Neural crest cell (in vitro differentiated cells): ENCODE measurements around the gene MEF2A. TPM values are rescaled to one million over a fixed set of nuclear protein-coding genes. Genes with fewer than 3 reads are reported as not detected.
"Not testable (repeated sequence)": the region's sequence is repeated elsewhere in the genome, so short reads cannot be mapped to it uniquely, and the experiment has no call there.

Experiments
- DNase-seq: peaks from one replicate; pipeline ENCODE4 v3.0.0; 2021; ENCODE audit warnings: low read depth, mixed read lengths, low spot score
- H3K27ac Mint-ChIP-seq: one replicate; pipeline ENCODE4 v1.8.0; 2021; ENCODE audit warnings: mild to moderate bottlenecking, mixed read lengths; ENCODE audit not compliant: unreplicated experiment
- H3K27me3 Mint-ChIP-seq: 2 replicates; pipeline ENCODE4 v1.8.0; 2021; ENCODE audit warnings: low read depth, mild to moderate bottlenecking, mixed read lengths
- H3K36me3 Mint-ChIP-seq: 2 replicates; pipeline ENCODE4 v1.8.0; 2021; ENCODE audit warnings: low read depth, mild to moderate bottlenecking, mixed read lengths
- H3K4me1 Mint-ChIP-seq: 2 replicates; pipeline ENCODE4 v1.8.0; 2021; ENCODE audit warnings: mixed read lengths
- H3K4me3 Mint-ChIP-seq: one replicate; pipeline ENCODE4 v1.8.0; 2021; ENCODE audit warnings: mild to moderate bottlenecking, mixed read lengths
- H3K9me3 Mint-ChIP-seq: 2 replicates; pipeline ENCODE4 v1.8.0; 2021; ENCODE audit warnings: mixed read lengths
- total RNA-seq: library from RNA; stranded (reverse); gene quantifications from 2 replicates; pipeline ENCODE4 v1.2.1, GENCODE V29; 2021
- TF ChIP-seq, protein P1 (sequence below): fragments of 200-600 bp; sonication (generic); conservative IDR thresholded peaks from 2 replicates; pipeline ENCODE4 v1.5.0; 2021; ENCODE audit warnings: antibody characterized with exemption, mild to moderate bottlenecking

The MEF2A gene
- total RNA-seq, 1 donor from 2014 or later, result 21.5 TPM

DNA sequence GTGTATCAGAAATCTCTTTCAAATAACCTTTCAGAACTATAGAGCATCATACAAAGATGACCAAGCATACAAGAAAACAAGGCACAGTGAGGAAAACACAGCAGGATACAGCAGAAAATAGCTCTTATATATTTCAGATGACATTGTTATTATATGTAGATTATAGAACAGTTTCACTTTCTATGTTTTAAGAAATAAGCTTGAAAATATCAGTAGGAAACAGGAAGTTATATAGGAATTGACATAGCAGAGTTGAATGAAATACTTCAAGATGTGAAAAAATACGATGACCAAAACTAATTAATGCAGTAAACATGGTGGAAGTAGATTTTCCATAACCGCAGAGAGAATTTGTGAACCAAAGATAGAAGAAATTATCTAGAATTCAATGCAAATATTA, 92.2 kb downstream of the MEF2A start:
- Mint-ChIP-seq H3K4me1 (no peaks in the 10 kb centered on the region), H3K9me3 (no peaks in the 10 kb centered on the region), H3K27ac (no peak overlapping the region), H3K4me3 (no peak overlapping the region), H3K27me3 (no peaks in the 10 kb centered on the region), H3K36me3 (peaks cover 7% of the 10 kb centered on the region)
- TF ChIP-seq, protein P1, sequence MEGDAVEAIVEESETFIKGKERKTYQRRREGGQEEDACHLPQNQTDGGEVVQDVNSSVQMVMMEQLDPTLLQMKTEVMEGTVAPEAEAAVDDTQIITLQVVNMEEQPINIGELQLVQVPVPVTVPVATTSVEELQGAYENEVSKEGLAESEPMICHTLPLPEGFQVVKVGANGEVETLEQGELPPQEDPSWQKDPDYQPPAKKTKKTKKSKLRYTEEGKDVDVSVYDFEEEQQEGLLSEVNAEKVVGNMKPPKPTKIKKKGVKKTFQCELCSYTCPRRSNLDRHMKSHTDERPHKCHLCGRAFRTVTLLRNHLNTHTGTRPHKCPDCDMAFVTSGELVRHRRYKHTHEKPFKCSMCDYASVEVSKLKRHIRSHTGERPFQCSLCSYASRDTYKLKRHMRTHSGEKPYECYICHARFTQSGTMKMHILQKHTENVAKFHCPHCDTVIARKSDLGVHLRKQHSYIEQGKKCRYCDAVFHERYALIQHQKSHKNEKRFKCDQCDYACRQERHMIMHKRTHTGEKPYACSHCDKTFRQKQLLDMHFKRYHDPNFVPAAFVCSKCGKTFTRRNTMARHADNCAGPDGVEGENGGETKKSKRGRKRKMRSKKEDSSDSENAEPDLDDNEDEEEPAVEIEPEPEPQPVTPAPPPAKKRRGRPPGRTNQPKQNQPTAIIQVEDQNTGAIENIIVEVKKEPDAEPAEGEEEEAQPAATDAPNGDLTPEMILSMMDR, result no peak
- DNase-seq, result no peak

DNA sequence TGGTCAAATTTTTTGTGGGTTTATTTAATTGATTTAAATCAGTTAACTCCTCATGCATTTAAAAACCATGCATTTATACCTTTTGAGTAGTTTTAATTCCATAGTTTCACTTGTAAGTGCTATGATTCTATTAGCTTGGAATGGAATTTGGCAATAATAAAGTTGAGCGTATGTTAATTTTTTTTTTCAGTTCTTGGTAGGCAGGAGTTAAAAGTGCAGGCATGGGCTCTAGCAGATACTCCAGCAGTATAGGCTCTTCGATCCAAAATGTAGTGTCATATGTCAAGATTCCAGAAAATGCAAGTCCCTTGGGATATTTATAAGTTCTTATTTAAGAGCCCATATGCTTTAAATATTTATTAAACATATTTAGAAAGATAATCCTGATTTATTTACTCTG, 97.1 kb downstream of the MEF2A start:
- no peak overlapping the region for H3K4me3 Mint-ChIP-seq
- peaks cover 19% of the 10 kb centered on the region for H3K36me3 Mint-ChIP-seq

DNA sequence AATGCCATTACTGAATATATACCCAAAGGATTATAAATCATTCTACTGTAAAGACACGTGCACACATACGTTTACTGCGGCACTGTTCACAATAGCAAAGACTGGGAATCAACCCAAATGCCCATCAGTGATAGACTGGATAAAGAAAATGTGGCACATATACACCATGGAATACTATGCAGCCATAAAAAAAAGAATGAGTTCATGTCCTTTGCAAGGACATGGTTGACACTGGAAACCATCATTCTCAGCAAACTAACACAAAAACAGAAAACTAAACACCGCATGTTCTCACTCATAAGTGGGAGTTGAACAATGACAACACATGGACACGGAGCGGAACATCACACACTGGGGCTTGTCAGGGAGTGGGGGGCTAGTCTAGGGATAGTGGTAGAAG, 100.3 kb downstream of the MEF2A start:
- not testable (repeated sequence) for H3K27me3 Mint-ChIP-seq, H3K9me3 Mint-ChIP-seq, H3K27ac Mint-ChIP-seq, H3K4me1 Mint-ChIP-seq, H3K4me3 Mint-ChIP-seq, DNase-seq
- peaks cover 12% of the 10 kb centered on the region for H3K36me3 Mint-ChIP-seq

More for the DNA sequence above, 97.1 kb downstream of the MEF2A start:
- no peak overlapping the region for H3K27ac Mint-ChIP-seq
- H3K9me3 Mint-ChIP-seq, result peaks cover 3% of the 10 kb centered on the region
- H3K27me3 Mint-ChIP-seq, result no peaks in the 10 kb centered on the region
- DNase-seq, result no peak
- no peaks in the 10 kb centered on the region for H3K4me1 Mint-ChIP-seq
- TF ChIP-seq, protein P1, result no peak

DNA sequence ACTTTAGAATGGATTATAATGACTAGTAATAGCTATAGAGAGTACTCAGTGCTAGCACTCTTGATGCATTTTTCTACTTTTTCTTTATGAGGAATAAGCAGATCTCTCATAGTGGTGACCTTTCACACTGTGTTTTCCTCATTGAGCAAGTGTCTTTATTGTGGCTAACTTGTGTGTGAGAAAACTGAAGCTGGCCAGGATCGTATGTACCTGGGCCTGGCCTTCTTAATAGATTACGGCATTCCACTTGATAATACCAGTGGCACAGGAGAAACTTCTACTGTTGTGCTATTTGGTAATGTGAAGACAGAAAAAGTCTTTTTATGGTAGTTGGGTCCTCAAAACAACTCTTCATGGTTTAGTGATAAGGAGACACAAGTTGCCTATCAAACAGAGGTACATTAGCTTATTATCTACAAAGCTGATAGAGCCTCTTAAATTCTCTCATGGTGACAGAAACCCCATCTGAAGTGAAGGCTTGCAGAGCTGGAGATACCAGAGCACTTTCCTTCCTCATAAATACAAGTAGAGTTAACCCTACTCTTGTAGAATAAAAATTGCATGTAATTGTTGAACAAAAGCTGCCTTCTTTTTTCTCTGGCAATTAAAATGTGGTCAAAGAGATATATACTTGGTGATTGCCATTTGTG, 102.9 kb downstream of the MEF2A start:
- TF ChIP-seq, protein P1, result no peak
- H3K4me1 Mint-ChIP-seq, result no peaks in the 10 kb centered on the region
- H3K27me3 Mint-ChIP-seq, result no peaks in the 10 kb centered on the region
- DNase-seq, result no peak
- no peak overlapping the region for H3K4me3 Mint-ChIP-seq
- peaks cover 3% of the 10 kb centered on the region for H3K9me3 Mint-ChIP-seq
- no peak overlapping the region for H3K27ac Mint-ChIP-seq
- peaks cover 12% of the 10 kb centered on the region for H3K36me3 Mint-ChIP-seq

DNA sequence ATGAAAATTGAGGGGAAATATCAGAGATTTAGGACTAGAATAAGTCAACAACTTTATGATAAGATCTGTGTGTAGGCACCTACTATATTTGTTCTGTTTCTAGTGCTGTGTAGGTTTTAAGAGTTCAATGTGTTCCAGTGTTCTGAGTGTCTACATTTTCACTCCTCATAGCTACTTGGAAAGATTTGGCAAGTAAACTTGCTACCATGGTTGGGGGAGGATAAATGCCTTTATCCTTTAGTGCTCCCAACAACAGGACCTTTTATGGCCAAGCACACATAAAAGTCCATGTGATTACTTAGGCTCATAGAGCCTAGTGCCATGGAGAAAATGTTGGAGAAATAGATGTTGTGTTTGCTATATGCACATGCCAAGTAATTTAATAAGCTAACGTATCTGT, 103.5 kb downstream of the MEF2A start:
- TF ChIP-seq, protein P1, result no peak
- H3K36me3 Mint-ChIP-seq, result peaks cover 9% of the 10 kb centered on the region

DNA sequence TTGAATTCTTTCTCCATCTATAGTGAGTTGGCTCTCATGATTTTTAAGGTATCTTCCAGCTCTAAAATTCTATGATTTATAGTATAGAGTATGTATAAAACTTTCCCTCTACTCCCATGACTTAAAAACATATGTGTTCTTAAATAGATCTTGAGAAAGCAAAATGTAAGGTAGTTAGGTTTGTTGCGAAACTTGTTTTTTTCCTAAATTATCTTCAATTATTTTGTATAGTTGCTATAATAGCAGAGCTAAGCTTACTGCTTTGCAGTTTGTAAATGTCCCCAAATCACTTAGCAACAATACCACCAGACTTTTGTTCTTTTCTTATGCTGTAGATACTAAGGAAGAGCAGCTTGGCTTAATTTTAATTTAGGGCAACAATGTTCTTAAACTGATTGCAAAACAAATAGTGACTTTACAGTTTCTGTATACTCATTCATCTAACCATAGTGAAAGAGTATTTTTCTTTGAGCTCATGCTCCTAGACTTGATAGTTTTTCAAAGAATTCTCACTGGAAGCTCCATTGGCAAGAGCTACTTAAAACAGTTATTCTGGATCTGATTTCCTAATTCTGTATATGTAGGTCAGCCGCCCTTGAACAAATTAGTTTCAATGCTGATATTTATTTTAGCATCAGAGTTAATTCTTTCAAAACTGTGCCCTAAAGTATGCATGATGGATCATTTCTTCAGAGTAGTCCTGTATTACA, 106.3 kb downstream of the MEF2A start:
- no peaks in the 10 kb centered on the region for H3K4me1 Mint-ChIP-seq
- H3K36me3 Mint-ChIP-seq, result peaks cover 12% of the 10 kb centered on the region
- no peaks in the 10 kb centered on the region for H3K27me3 Mint-ChIP-seq
- DNase-seq, result no peak
- H3K9me3 Mint-ChIP-seq, result no peaks in the 10 kb centered on the region
- H3K27ac Mint-ChIP-seq, result no peak overlapping the region
- no peak overlapping the region for H3K4me3 Mint-ChIP-seq
- TF ChIP-seq, protein P1, result no peak

More for the DNA sequence above, 103.5 kb downstream of the MEF2A start:
- DNase-seq, result no peak
- Mint-ChIP-seq H3K27me3 (no peaks in the 10 kb centered on the region), H3K4me3 (no peak overlapping the region), H3K4me1 (no peaks in the 10 kb centered on the region), H3K27ac (no peak overlapping the region), H3K9me3 (peaks cover 3% of the 10 kb centered on the region)
